Measurements from ENCODE around the gene DCANP1.

DCANP1 gene

DNA sequence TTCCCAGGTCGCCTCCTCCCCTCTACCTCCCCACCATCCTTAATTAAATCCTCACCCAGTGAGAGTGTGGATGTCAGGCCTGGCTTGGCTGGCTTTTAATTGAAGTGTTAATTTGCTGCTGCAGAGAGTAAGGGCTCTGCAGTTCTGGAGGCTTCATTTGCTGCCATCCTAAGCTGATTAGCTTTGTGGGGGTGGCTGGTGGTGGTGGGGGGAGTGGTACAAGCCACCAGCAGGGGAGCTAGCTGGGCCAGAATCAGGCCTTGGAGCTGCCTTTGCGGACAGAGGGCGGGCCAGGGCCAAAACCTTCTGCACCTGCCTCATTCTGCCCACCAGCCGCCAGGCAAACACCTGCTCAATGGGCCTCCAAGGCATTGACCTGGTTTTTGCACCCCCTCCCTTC lies 31.8 kb upstream of the DCANP1 start:
- no peak for DNase-seq

DNA sequence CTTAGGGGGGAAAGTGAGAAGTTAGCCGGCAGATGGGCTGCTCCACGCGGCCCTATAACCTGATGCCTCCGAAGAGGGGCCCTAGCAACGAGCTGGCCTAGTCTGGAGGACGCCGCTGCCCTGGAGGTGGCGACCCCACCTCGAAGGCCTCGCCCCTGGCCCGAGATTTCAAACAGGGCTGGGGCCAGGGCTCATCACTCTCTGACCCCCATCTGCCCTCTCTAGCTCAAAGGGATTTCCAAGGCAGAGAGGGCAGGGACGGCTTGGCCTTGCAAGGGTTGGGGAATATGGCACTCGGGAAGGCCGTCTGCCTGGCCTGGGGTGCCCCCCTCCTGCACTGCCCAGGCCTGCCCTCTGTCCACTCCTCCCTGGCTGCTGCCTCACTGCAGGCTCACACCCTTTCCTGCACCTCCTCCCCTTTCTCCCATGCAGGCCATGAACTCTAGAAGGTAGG lies 30.5 kb upstream of the DCANP1 start:
- no peak for DNase-seq

- DNase-seq: no peak
Observed at GRCh38 chr5:135476615-135477581, 29.8 kb upstream of the DCANP1 start.

DNA sequence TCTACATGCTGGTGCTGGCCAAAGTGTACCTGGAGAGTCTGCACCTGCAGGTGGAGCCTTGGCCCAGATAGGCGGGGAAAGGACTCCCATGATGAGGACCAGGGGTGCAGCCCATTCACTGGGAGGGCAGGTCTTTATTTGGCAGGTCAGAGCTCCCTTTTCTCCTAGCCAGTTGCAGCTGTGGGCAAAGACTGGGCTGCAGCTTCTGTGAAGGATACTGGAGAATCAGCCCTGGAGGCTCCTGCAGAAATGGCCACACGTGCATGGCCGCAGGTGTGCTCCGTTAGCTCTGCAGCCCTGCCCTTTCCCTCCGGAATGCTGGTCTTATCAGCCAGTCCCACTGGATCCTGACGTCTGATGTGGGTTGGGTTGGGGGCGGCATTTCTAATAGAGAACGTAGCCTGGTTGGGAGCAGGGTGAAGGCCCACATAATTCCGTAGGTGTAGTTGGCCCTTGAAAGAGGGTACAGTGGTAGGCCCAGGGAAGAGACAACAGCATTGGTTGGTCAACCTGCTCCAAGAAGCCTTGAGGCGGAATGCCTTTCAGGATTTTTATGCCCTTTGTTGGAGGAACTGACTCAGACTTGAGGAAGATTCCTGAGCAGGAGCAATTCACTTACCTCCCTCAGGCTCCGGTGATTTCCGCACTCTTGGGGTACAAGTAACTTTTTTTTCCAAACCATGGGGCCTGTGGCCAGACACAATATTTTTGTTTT lies 27.0 kb upstream of the DCANP1 start:
- DNase-seq: no peak

DNA sequence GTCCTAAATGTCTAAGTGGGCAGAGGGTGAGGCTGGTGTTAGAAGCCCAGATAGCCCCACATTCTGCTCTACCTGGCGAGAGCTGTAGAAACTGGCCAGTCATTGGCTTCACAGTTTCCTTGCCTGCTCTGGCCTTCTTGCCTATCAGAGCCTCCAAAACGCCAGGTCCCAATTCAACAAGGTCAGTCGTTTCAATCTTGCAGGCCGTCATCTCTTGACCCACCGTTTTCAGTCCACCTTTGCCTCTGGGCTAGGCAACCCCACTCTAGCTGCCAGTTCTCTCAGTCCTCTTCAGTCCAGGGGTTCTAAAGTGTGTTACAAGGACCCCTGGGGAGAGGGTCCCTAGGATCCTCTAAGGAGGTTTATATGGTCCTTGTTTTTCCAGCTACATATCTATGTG lies 25.0 kb upstream of the DCANP1 start:
- DNase-seq: no peak

GRCh38 chr5:135471726-135472125 lies 24.6 kb upstream of the DCANP1 start:
- no peak for DNase-seq

DNA sequence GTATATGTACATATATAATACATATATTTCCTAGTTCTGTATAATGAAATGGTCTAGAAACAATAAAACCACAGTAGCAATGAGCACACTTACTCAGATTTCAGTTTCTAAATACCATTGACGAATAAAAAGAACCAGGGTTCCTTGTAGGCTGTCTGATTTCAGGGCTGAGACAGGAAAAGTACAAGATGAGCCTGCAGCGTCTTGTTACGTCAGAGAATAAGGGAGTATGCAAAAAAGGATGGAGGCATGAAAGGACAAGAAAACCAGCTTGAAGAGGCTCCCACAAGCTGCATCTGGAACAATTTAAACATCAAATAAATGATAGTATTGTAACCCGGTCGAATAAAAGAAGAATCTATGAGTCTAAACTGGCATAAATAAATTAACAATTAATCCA lies 22.8 kb upstream of the DCANP1 start:
- DNase-seq: no peak

- DNase-seq: no peak
Observed at GRCh38 chr5:135468541-135468940, 21.4 kb upstream of the DCANP1 start.

DNA sequence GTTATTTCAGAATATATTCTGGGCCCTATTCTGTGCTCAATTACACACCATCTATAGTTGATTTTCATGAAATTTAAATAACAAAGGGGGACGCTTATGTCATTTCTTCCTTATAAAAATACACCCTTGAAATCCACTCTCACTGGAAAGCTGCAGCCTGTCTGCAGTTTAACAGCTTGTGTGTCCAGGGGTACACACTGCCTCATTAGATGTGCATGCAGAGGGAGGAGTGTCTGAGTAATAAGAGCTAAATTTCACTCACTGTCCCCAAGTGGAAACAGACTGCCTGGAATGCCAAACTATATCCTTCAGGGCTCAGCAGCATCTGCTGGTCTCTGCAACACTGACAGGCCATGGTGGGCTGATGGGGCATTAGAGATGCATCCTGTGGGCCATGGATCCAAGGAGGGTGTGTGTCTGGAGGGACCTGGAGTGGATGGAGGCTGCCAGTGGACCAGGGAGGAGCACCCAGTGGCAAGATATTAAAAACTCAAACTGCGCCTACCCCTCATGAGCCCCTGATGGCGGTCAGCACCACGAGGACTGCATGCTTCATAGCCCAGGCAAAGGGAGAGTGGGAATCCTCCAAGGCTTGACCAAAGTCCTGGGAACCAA lies 20.8 kb upstream of the DCANP1 start:
- no peak for DNase-seq

DNA sequence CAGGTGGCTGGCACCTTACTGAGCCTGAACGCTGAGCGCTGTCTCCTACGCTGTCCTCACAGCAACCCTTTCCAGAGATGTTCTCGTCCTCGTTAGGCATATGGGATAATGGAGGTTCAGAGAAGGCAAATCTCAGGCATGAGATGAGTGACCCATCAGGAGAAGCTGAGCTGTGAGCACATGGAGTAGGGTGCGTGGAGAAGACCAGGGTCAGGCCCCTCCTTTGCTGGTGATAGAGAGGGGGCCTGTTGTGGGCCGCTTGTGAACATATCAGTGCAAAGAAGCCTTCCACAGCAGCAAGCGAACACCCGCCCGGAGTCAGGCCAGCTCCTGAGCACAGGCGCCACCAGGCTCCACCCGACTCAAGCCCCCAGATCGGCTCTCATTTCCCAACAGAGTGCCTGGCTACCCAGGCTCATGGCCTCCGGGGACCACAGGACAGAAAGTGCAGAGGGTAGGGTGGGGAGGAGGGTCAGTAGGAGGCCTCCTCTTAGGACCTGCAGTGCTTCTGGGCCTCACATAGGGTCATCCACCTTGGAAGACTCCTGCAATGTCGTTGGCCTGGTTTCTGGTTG lies 20.0 kb upstream of the DCANP1 start:
- no peak for DNase-seq

DNA sequence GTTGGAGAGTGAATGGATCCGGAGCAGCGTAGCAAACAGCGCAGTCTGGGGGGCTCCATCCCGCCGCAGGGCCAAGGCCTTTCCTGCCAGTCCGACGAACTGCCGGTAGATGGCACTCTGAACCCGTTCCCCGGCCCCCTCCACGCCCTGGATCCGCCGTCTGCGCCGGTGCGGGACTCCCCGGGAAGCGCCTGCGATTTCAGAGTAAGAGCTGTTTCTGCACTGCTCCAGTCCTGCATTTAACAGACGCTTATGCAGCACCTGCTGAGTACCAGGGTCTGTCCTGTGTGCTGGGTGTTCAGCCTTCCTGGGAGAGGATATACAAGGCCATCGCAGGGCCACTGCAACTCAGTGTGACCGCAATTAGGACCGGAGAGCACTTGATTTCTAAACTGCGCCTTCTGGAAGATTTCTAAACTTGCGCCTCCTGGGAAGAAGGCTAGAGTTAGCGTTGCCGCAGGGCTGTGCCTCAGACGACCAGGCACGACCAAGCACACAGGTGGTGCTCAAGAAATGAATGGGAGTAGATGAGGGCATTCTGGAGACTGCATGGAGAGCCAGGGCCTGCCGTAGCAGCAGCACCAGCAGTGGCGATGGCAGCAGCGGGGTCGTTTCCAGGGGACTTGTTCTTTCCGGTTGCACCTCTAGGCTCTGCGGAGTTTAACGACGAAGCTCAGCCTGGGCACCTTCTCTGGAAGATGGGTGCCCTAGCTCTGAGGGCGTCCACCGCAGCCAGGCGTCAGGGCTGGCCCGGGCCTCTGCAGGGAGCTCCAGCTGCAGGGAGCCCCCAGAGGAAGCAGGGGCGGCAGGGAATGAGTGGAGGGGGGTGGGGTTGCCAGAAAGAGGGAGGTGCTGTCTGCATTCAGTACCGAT lies 19.3 kb upstream of the DCANP1 start:
- peak; percentile 53 for DNase-seq

DNA sequence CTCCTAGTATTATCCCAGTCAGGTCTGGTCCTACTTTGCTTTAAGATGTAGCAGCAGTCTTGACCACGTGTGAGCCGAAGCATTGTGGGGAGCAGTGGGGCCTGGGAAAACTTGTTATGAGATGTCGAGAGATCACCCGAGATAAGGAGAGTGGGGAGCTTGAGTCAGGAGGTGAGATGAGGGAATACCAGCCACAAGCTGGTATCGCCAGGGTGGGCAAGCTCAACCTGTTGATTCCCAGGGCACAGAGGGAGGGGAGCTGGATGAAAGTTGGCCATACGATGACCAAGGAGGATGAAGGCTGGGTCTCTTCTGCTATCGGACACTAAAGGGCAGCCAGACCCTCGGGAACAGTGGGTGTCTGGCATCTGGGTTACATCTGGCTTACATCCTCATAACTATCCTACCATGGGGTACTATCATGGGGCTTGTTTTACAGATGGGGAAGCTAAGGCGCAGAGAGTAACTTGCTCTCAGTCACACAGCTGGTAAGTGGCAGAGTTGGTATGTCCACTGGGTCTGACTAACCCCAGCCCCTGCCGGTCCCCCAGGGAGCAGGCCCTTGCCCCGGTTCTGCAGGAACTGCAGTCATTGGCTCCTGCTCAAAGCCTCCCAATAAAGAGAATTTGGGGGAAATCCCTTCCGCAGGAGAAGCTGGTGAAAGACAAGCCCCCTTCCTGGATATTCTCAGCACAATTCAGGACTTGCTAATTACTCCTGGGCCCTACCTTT lies 18.4 kb upstream of the DCANP1 start:
- DNase-seq: no peak

- peak; percentile 51 for DNase-seq
Observed at GRCh38 chr5:135462304-135462703, 15.2 kb upstream of the DCANP1 start.

- no peak for DNase-seq
Observed at GRCh38 chr5:135461481-135462151, 14.5 kb upstream of the DCANP1 start.

DNA sequence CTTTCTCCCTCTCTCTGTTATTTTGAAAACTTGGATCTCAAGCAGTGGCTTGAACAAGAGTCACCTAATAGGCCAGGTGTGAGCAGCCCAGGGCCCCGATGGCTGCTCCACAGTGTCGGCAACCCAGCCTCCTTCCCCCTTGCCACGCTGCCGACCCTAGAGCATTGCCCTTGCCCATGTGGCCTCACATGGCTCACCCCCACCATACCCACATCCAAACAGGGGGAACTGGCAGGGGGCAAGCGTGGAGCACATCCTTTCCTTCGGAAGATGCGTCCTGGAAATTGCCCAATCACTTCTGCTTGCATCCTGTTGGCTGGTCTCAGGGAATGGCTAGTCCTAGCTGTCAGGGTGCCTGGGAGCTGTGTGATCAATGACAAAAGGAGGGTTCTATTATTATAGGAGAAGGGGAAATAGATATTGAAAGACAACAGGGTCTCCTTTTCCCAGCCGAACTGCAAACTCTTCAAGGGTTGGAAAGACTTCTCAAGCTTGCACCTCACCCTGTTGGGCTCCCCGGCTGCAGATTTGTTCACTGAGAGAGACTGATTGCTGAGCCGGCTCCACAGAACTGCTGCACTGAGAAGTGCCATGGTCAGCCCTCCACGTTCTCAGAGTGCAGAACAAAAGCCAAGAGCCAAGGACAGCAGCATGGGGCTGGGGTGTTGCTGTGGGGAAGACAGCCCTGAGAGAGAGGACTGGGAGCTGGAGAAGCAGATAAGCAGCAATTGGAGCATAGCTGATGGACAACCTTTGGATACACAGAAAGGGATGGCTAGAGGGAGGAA lies 13.3 kb upstream of the DCANP1 start:
- DNase-seq: no peak

DNA sequence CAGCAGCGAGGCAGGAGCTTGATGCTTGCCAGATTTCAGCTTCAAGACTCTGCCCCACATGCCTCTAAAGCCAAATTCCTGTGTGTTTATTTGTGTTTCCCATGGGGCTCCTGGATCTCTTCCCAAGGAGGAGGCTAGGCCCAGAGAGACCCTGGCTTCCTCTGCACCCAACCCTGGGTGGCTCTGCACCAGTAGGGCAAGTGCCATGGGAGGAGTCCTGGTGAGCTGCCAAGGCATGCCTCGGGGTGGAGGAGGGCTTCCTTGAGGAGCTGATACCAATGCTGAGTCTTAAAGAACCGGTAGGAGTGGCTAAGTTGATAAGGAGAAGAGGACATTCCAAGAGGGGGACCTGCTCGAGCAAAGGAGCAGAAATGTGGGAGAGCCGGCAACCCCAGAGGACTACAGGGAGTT lies 11.8 kb upstream of the DCANP1 start:
- DNase-seq: no peak

- DNase-seq: no peak
Observed at GRCh38 chr5:135458356-135458755, 11.2 kb upstream of the DCANP1 start.

- peak; percentile 43 for DNase-seq
Observed at GRCh38 chr5:135457424-135458071, 10.4 kb upstream of the DCANP1 start.

Measured in CD4-positive, alpha-beta T cell treated with Interleukin-10 for 1 hour (primary cell).